ENCODE data around the gene EIF1.

Gene EIF1

DNA sequence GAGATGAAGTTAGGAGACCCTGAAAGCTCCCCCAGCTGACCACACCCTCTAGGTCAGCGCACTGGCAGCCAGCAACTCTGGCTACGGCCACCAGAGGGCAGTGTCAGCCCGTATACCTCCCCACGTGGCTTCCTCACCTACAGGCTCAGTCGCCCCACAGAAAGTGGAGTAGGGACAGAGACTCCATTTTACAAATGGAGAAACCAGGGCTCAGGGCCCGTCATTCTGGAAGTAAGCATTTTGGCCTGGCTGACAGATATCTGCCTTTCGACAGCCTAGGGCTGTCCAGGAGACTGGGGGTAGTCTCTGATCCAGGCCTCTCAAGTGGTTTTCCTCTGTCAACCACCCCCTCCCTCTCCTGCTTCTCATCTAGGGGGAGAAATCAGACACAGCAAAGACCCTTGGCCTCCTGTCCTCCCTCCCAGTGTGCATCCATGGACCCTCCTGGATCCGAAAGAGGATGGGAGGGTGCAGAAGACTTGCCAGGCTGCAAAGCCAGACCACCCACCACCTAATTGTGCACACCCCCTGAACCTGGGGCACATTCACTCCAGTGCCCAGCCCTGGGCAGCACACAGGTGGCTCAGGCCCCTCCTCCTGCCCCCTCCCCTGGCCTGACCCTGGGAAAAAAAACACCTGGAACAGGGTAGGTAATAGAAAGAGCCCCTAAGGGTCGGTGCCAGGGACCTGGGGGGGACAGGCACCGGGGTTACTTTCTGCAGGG is 49.6 kb downstream of the EIF1 start:
- peak; percentile 92 for DNase-seq

DNA sequence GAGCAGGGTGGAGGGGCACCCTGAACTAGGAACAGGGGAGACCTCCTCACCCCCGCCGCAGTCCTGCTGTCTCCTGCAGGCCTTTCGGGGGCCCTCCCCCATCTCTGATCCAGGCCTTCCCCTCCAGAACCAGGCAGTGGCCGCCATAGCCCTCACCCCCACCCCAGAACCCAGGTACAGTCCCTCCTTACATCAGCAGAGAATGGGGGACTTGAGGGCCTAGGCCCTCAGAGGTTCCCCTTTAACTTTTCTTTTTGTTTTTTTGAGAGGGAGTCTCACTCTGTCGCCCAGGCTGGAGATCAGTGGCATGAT is 50.1 kb downstream of the EIF1 start:
- no peak for DNase-seq

- no peak for DNase-seq
Measured at GRCh38 chr17:41739661-41740352, 51.1 kb downstream of the EIF1 start.

- DNase-seq: no peak
Measured at GRCh38 chr17:41740506-41740905, 51.8 kb downstream of the EIF1 start.

GRCh38 chr17:41741709-41742108 is 53.0 kb downstream of the EIF1 start:
- no peak for DNase-seq
